ENCODE measurements around the gene RIBC2. TPM values are rescaled to one million over a fixed set of nuclear protein-coding genes. Genes with fewer than 3 reads are reported as not detected.
"Not testable (repeated sequence)": the region's sequence is repeated elsewhere in the genome, so short reads cannot be mapped to it uniquely, and the experiment has no call there.

RIBC2 gene
- total RNA-seq, 1 experiment from 2014 or later, result 2.7 TPM

GRCh38 chr22:45459235-45459634 lies 45.7 kb downstream of the RIBC2 start:
- ChIA-PET CTCF (no interaction called here), POLR2A (ENCODE audit: unreplicated experiment) (no interaction called here)
- ATAC-seq, result no peak

GRCh38 chr22:45460288-45461109 lies 47.0 kb downstream of the RIBC2 start:
- Histone ChIP-seq H3K9me2 (replicated peaks; ENCODE audit: low read length) (no peaks in the 10 kb centered on the region), H4K20me1 (ENCODE audit: low read length) (no peaks in the 10 kb centered on the region), H3K79me2 (ENCODE audit: low read length) (no peaks in the 10 kb centered on the region), H3K9me3 (ENCODE audit: low read length) (no peaks in the 10 kb centered on the region), H3K27ac (ENCODE audit: low read length) (no peak overlapping the region), H3F3A (ENCODE audit: low read length, unreplicated experiment) (no peaks in the 10 kb centered on the region), H3K9ac (ENCODE audit: low read length) (no peak overlapping the region), H3K36me3 (ENCODE audit: low read depth, low read length) (no peaks in the 10 kb centered on the region), H3K4me3 (ENCODE audit: low read length) (no peak overlapping the region), H3K4me2 (ENCODE audit: low read length) (no peak overlapping the region), H3K4me1 (ENCODE audit: insufficient read depth, low read length) (no peaks in the 10 kb centered on the region), H2AFZ (ENCODE audit: low read length) (no peak overlapping the region), H3K27me3 (ENCODE audit: low read length) (no peaks in the 10 kb centered on the region)
- intact Hi-C loops (cut with micrococcal nuclease), result no loop called here
- BruUV-seq (replicated peaks), result no TSS peak
- CTCF ChIA-PET, result no interaction called here
- no peak for ATAC-seq
- no peak for DNase-seq
- TF ChIP-seq EZH2 (IDR thresholded peaks at IDR 0.05; ENCODE audit: low read length, unreplicated experiment), result no peak
- TF ChIP-seq EZH2phosphoT487 (IDR thresholded peaks at IDR 0.05; ENCODE audit: borderline replicate concordance, low read length), result no peak
- TF ChIP-seq CTCF (conservative IDR thresholded peaks at IDR 0.05; ENCODE audit: low read depth, low read length), result no peak
- POLR2A ChIA-PET (ENCODE audit: unreplicated experiment), result no interaction called here

More at GRCh38 chr22:45459235-45459634, 45.7 kb downstream of the RIBC2 start:
- H3K9me2 ChIP-seq (replicated peaks; ENCODE audit: low read length), result no peaks in the 10 kb centered on the region
- no peaks in the 10 kb centered on the region for H3K27me3 ChIP-seq (ENCODE audit: low read length)
- no peaks in the 10 kb centered on the region for H4K20me1 ChIP-seq (ENCODE audit: low read length)
- H3K27ac ChIP-seq (ENCODE audit: low read length), result no peak overlapping the region
- no peak for DNase-seq
- no peaks in the 10 kb centered on the region for H3K36me3 ChIP-seq (ENCODE audit: low read depth, low read length)
- no peak overlapping the region for H2AFZ ChIP-seq (ENCODE audit: low read length)
- TF ChIP-seq EZH2 (IDR thresholded peaks at IDR 0.05; ENCODE audit: low read length, unreplicated experiment) (no peak), EZH2phosphoT487 (IDR thresholded peaks at IDR 0.05; ENCODE audit: borderline replicate concordance, low read length) (no peak), CTCF (conservative IDR thresholded peaks at IDR 0.05; ENCODE audit: low read depth, low read length) (no peak)
- BruUV-seq (replicated peaks), result no TSS peak
- H3K9ac ChIP-seq (ENCODE audit: low read length), result no peak overlapping the region
- intact Hi-C loops (cut with micrococcal nuclease), result no loop called here
- H3F3A ChIP-seq (ENCODE audit: low read length, unreplicated experiment), result no peaks in the 10 kb centered on the region
- H3K9me3 ChIP-seq (ENCODE audit: low read length), result no peaks in the 10 kb centered on the region
- no peak overlapping the region for H3K4me3 ChIP-seq (ENCODE audit: low read length)
- no peak overlapping the region for H3K4me2 ChIP-seq (ENCODE audit: low read length)
- H3K4me1 ChIP-seq (ENCODE audit: insufficient read depth, low read length), result no peaks in the 10 kb centered on the region
- H3K79me2 ChIP-seq (ENCODE audit: low read length), result no peaks in the 10 kb centered on the region

- Histone ChIP-seq H4K20me1 (ENCODE audit: low read length) (no peaks in the 10 kb centered on the region), H3K27me3 (ENCODE audit: low read length) (no peaks in the 10 kb centered on the region), H3K4me3 (ENCODE audit: low read length) (no peak overlapping the region), H3K9me2 (replicated peaks; ENCODE audit: low read length) (no peaks in the 10 kb centered on the region), H3K4me1 (ENCODE audit: insufficient read depth, low read length) (no peaks in the 10 kb centered on the region), H3K79me2 (ENCODE audit: low read length) (no peaks in the 10 kb centered on the region), H3K9me3 (ENCODE audit: low read length) (no peaks in the 10 kb centered on the region), H3F3A (ENCODE audit: low read length, unreplicated experiment) (no peaks in the 10 kb centered on the region), H2AFZ (ENCODE audit: low read length) (no peak overlapping the region), H3K4me2 (ENCODE audit: low read length) (no peak overlapping the region), H3K36me3 (ENCODE audit: low read depth, low read length) (no peaks in the 10 kb centered on the region), H3K9ac (ENCODE audit: low read length) (no peak overlapping the region), H3K27ac (ENCODE audit: low read length) (no peak overlapping the region)
- TF ChIP-seq EZH2 (IDR thresholded peaks at IDR 0.05; ENCODE audit: low read length, unreplicated experiment) (no peak), EZH2phosphoT487 (IDR thresholded peaks at IDR 0.05; ENCODE audit: borderline replicate concordance, low read length) (no peak), CTCF (conservative IDR thresholded peaks at IDR 0.05; ENCODE audit: low read depth, low read length) (no peak)
- CTCF ChIA-PET, result no interaction called here
- no TSS peak for BruUV-seq (replicated peaks)
- no peak for ATAC-seq
- no peak for DNase-seq
- POLR2A ChIA-PET (ENCODE audit: unreplicated experiment), result no interaction called here
- intact Hi-C loops (cut with micrococcal nuclease), result no loop called here
These were observed 48.7 kb downstream of the RIBC2 start for GRCh38 chr22:45462034-45462655.

- H3F3A ChIP-seq (ENCODE audit: low read length, unreplicated experiment); H3K9me3 ChIP-seq (ENCODE audit: low read length); intact Hi-C loops (cut with micrococcal nuclease); H3K4me3 ChIP-seq (ENCODE audit: low read length); H3K79me2 ChIP-seq (ENCODE audit: low read length); H3K9me2 ChIP-seq (replicated peaks; ENCODE audit: low read length); POLR2A ChIA-PET (ENCODE audit: unreplicated experiment); H3K4me1 ChIP-seq (ENCODE audit: insufficient read depth, low read length); H3K4me2 ChIP-seq (ENCODE audit: low read length); CTCF ChIA-PET; ATAC-seq; H3K9ac ChIP-seq (ENCODE audit: low read length); H4K20me1 ChIP-seq (ENCODE audit: low read length); H3K36me3 ChIP-seq (ENCODE audit: low read depth, low read length); BruUV-seq (replicated peaks); H3K27ac ChIP-seq (ENCODE audit: low read length); H2AFZ ChIP-seq (ENCODE audit: low read length); H3K27me3 ChIP-seq (ENCODE audit: low read length); DNase-seq: not testable (repeated sequence)
These were observed 50.2 kb downstream of the RIBC2 start for GRCh38 chr22:45463691-45464090.

Data from PC-3 (cell line).